Frontal cortex (tissue), 4 donors: ENCODE measurements around the gene AMZ2. TPM values are rescaled to one million over a fixed set of nuclear protein-coding genes. Genes with fewer than 3 reads are reported as not detected.
"Not testable (repeated sequence)": the region's sequence is repeated elsewhere in the genome, so short reads cannot be mapped to it uniquely, and the experiment has no call there.

Experiments
- DNase-seq, 2 donors: peaks; one replicate each; pipeline ENCODE4 v3.0.0; 2012; ENCODE audit warnings: low spot score in 2 of 2
- FAIRE-seq: peaks from 2 replicates; lab custom pipeline; 2012; peaks lifted over from hg19 to GRCh38; lab: Jason Lieb, UNC
- total RNA-seq: library from RNA; depleted of rRNA; stranded (reverse); fragments of >200 nt; gene quantifications from one replicate; pipeline ENCODE4 v1.2.3, GENCODE V29; 2014
- donor health status: control.
- donor health status: control.
- donor health status: control.

AMZ2 gene
- total RNA-seq, 1 donor from 2014 or later, result 75.4 TPM

- FAIRE-seq (no peak), DNase-seq (no peak)
Measured at GRCh38 chr17:68277807-68278206, 30.0 kb downstream of the AMZ2 start.

- not testable (repeated sequence) for DNase-seq, FAIRE-seq
Measured at GRCh38 chr17:68281965-68282364, 34.1 kb downstream of the AMZ2 start.

GRCh38 chr17:68288375-68288774 lies 40.5 kb downstream of the AMZ2 start:
- DNase-seq (no peak), FAIRE-seq (no peak)

- no peak for FAIRE-seq
- DNase-seq, result no peak
Measured at GRCh38 chr17:68288804-68289203, 41.0 kb downstream of the AMZ2 start.

GRCh38 chr17:68289473-68289872 lies 41.6 kb downstream of the AMZ2 start:
- FAIRE-seq (no peak), DNase-seq (no peak)

GRCh38 chr17:68289936-68290267 lies 42.1 kb downstream of the AMZ2 start:
- DNase-seq, result no peak
- FAIRE-seq, result no peak

- FAIRE-seq (no peak), DNase-seq (peak; percentile 32 to 43)
Measured at GRCh38 chr17:68290268-68290954, 42.6 kb downstream of the AMZ2 start.

GRCh38 chr17:68290955-68291835 lies 43.4 kb downstream of the AMZ2 start, which contains the start of the genes ARSG and SLC16A6:
ARSG (plus strand) TSS chr17:68291495; CDS start chr17:68307494, 15,999 bp downstream.
SLC16A6 (minus strand) TSS chr17:68291127; CDS start chr17:68278320, 12,807 bp downstream.
- DNase-seq (peak; percentile 76 to 79), FAIRE-seq (no peak)

GRCh38 chr17:68291836-68292688 lies 44.2 kb downstream of the AMZ2 start:
- DNase-seq (peak; percentile 65 to 66), FAIRE-seq (no peak)

- FAIRE-seq, result no peak
Measured at GRCh38 chr17:68292689-68293040, 44.8 kb downstream of the AMZ2 start.

GRCh38 chr17:68293490-68294195 lies 45.8 kb downstream of the AMZ2 start:
- FAIRE-seq (no peak), DNase-seq (no peak)

More at GRCh38 chr17:68292689-68293040, 44.8 kb downstream of the AMZ2 start:
- no peak for DNase-seq

GRCh38 chr17:68294196-68294555 lies 46.3 kb downstream of the AMZ2 start:
- DNase-seq (no peak), FAIRE-seq (no peak)

- no peak for FAIRE-seq
- DNase-seq, result no peak
Measured at GRCh38 chr17:68294617-68295016, 46.8 kb downstream of the AMZ2 start.

GRCh38 chr17:68295086-68295485 lies 47.2 kb downstream of the AMZ2 start:
- FAIRE-seq, result no peak

GRCh38 chr17:68296217-68297191 lies 48.7 kb downstream of the AMZ2 start:
- no peak for DNase-seq
- no peak for FAIRE-seq

More at GRCh38 chr17:68295086-68295485, 47.2 kb downstream of the AMZ2 start:
- no peak for DNase-seq

- no peak for FAIRE-seq
- DNase-seq, result no peak
Measured at GRCh38 chr17:68297195-68297594, 49.4 kb downstream of the AMZ2 start.

GRCh38 chr17:68298601-68299000 lies 50.8 kb downstream of the AMZ2 start:
- no peak for FAIRE-seq

GRCh38 chr17:68299817-68300216 lies 52.0 kb downstream of the AMZ2 start:
- no peak for FAIRE-seq
- no peak for DNase-seq

More at GRCh38 chr17:68298601-68299000, 50.8 kb downstream of the AMZ2 start:
- DNase-seq, result no peak
